ENCODE data around the gene RAB31.

Gene RAB31

DNA sequence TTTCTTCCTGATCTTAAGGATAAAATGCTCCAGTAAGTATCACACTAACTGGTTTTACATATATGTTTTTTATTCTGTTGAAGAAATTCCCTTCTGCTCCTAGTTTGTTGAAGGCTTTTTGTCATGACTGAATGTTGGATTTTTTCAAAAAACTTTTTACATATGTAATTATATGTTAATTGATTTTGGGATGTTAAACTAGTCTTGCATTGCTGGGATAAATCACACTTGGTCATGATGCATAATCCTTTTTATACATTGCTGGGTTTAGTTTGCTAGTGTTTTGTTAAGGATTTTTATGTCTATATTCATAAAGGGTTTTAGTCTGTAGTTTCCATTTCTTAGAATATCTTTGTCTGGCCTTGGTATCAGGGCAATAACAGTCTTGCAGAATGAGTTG lies 112.0 kb downstream of the RAB31 start:
- DNase-seq (ENCODE audit: low spot score), result no peak

DNA sequence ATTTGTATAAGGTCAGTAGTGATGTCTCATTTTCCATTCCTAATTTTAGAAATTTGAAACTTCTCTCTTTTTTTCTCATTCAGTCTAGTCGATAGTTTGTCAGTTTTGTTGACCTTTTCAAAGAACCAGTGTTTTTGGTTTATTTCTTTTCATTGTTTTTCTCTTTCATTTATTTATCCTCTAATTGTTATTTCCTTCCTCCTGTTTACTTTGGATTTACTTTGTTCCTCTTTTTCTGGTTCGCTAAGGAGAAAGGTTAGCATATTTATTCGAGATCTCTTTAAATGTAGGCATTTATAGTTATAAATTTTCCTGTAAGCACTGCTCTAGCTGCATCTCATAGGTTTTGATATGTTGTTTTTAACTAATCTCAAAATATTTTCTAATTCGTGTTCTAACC lies 112.6 kb downstream of the RAB31 start:
- DNase-seq (ENCODE audit: low spot score), result no peak

DNA sequence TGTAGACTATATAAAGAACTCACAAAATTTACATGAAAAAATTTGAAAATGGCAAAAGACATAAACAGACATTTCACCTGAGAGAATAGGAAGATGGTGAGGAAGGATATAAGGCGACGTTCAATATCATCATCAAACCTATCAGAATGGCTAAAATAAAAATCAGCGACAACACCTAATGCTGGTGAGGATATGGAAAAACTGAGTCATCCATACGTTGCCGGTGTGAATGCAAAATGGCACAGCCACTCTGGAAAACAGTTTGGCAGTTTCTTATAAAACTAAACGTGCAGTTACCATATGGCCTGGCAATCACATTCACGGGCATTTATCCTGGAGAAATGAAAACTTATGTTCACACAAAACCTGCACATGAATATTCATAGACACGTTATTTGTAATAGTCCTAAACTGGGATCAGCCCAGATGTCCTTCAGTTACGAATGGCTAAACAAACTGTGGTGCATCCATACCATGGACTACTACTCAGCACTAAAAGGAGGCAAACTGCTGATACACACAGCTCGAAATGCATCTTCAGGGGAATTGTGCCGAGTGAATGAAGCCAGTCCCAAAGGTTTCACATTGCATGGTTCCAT lies 114.6 kb downstream of the RAB31 start:
- DNase-seq (ENCODE audit: low spot score), result no peak

DNA sequence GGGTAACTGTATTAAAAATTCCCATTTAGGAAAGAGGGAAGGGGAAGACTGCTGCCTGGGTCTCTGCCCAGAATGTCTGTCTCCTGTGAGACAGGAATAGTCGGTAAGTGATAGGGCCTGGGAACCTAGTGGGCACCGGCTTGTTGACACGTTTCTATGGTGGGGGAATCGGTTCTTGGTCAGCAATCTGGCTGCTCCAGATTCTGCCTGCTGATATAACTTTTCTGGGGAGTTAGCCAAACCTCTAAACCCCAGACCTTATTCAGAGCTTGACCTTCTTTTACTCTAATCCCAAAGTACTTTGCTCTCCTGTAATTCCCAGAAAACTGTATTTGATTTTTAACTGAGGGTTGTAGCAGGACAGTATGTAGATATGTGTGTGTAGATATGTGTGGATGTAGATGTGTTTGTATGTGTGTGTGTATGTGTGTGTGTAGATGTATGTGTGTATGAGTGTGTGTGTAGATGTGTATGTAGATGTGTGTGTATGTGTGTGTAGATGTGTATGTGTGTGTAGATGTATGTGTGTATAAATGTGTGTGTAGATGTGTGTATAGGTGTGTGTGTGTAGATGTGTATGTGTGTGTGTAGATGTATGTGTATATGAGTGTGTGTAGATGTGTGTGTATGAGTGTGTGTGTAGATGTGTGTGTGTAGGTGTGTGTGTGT lies 115.8 kb downstream of the RAB31 start:
- no peak for DNase-seq (ENCODE audit: low spot score)

DNA sequence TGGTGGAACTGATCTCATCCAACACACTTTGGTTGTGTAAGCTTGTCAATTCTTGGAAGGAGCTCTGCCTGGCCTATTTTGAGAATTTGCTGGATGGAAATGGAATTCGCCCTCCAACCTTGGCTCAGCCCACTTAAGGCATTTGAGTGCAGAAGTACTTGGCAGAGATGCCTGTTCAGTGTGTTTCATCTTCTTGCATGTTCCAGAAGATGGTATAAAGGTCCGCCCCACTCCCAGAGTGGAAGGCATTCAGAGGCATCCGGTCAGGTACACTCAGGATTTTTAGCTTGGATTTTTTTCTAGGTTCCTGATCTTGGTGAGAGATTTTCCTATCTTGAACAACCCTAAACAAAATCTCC lies 116.4 kb downstream of the RAB31 start:
- DNase-seq (ENCODE audit: low spot score), result no peak

DNA sequence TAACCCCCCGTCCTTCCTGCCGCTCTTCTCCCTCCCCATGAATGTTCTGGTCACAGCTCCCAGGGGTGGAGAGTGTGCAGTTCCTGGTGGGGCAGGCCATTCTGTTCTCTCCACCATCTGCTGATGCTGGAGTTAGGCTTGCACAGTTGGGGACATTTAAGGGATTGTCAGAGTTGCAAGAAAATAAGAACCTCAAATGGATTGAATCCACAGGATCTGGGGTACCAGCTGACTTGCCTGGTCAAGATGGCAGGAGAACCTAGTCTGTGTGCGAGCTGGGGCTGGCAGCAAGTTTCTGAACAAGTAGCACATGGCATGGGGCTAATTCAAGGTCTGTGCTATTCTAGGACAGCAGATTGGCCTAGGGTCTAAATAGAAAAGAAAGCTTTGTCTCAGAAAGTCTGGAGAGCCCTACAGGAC lies 116.9 kb downstream of the RAB31 start:
- no peak for DNase-seq (ENCODE audit: low spot score)

DNA sequence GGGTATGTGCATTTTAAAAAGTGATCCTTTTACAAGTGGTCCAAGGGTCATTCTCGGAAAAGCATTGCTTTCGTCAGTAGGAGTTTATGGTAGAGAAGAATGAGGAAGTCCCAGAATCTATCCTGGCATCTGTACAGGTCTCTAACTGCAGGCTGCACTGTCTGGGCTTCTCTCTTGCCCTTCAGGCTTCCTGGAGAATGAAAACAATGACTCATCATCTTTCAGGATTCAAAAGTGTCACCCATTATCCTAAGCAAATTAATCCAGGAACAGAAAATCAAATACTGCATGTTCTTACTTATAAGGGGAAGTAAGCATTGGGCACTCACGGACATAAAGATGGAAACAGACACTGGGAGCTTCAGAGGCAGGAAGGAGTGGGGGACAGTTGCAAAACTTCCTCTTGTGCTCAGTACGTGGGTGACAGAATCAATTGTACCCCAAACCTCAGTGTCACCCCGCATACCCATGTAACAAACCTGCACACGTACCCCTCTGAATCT lies 117.5 kb downstream of the RAB31 start:
- peak; percentile 58 for DNase-seq (ENCODE audit: low spot score)

DNA sequence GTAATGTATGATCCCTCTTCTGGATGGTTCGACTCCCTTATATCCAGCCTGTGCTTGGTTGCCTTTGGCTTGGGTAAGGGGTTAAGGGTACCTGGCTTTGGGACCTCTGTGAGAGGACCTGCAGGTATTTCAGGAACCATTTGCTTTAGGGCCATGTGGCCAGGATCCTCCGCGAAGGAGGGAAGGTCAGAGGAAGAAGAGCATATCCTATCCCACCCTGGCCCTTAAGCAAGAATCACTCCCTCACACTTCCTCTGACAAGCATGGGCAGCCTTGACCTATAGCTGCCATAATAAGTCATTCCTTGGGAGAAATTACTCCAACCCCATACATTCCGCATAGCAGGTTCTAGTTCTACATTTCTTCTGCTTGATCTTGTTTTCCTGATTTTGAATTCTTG lies 118.6 kb downstream of the RAB31 start:
- no peak for DNase-seq (ENCODE audit: low spot score)

DNA sequence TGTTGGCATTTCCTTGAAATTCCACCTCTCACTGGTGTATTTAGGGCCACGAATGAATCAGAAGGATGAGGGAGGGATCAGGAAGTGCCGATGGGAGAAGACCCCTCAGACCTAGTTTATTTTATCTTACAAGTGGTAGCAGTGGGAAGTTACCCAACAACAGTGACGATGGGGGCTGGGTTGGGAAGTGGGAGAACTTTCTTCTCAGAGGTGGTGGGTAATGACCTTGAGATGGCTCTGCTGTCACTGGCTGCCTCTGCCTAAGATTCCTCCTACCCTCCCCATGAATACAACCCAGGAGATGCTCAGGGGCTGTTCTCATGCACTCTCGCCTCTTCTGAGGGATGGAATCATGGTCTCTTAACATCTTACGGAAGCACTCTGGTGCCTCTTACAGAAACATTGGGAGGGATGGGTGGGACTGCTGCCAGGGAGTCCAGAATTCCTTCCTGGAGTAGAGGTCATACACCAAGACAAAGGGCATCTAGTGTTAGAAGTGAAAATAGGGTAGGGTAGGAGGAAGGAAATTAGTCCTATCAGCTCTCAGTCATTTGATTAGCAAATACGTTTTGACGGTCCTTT lies 119.2 kb downstream of the RAB31 start:
- no peak for DNase-seq (ENCODE audit: low spot score)

DNA sequence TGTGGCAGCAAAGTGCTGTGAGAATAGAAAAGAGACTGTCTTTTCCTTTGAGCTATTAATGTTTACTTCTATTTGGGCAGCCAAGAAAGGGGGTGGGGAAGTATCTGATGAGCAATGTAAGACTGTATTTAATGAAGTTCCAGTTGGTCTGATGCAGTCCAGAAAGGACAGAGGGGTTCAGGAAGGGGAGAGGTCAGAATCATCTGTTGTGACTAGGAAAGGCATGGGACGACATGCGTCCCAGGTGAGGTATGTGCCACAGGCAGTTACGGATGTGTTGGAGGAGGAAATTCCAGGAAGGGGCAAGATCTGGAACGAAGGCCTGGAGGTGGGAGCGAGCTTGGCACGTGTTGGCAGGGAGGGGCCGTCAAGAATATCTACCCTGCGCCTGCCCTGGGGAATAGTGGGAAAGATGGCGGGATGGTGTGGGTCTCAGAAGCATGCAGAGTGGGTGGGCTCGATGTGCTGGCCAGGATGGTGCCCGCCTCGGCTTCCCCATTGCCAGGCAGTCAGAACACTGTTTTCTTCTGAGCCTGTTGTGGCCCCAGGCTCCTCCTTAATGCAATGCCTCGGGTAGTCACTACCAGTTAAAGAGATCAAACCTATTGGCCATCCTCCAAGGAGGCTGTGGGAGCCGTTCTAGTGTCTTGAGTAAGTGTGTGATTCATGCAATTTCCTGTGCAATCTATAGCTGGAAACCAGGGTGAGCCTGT lies 119.8 kb downstream of the RAB31 start:
- DNase-seq (ENCODE audit: low spot score), result peak; percentile 59

DNA sequence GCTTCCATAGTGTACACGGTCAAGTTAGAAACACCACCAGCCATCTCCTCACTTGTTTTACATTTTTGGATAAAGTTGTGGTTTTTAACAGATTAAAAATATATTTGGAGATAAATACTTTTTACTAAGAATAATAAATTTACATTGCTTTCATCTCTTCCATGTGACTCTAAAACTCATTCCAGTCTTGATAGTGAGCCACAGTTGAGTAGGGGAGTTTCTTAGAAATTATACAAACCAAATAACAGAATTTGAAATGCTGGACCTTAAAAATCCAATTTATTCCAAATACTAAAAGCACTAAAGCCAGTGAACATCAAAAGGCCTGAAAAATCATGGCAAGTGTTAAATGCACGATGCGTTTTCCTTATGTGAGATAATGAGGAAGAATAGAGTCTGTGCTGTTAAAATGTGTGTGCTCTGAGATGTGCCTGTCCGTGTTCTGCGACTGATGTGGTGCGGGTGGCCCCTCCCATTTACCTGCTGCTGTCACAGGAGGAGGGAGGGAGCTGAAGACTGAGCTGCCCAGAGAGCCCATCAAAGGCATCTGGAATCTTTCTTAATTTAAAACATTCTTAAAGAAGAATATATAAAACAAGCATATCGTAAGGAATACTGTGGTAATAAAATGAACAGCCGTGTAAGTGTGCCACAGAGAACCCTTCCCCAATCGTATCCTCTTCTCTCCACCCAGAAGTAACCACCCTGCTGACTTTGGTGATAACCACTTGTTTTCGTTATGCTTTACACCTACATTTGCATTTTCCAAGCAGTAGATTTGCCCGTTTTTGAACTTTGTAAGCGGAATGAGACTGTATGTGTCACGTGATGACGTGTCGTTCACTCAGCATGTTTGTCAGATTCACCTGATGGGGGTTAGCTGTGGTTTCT lies 120.7 kb downstream of the RAB31 start:
- no peak for DNase-seq (ENCODE audit: low spot score)

DNA sequence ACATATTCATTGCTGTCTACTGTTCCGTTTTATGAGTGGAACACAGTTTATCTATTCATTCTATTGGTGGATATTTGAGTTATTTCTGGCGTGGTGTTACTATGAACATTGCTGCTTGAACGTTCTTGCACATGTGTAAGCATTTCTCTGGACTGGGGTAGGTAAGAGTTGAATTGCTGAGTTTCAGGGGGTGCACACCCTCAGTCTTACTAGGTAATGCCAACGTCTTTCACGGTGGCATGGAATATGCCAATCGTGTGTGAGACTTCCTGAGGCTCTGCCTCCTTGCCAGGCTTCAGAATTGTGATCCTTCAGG lies 121.3 kb downstream of the RAB31 start:
- no peak for DNase-seq (ENCODE audit: low spot score)

DNA sequence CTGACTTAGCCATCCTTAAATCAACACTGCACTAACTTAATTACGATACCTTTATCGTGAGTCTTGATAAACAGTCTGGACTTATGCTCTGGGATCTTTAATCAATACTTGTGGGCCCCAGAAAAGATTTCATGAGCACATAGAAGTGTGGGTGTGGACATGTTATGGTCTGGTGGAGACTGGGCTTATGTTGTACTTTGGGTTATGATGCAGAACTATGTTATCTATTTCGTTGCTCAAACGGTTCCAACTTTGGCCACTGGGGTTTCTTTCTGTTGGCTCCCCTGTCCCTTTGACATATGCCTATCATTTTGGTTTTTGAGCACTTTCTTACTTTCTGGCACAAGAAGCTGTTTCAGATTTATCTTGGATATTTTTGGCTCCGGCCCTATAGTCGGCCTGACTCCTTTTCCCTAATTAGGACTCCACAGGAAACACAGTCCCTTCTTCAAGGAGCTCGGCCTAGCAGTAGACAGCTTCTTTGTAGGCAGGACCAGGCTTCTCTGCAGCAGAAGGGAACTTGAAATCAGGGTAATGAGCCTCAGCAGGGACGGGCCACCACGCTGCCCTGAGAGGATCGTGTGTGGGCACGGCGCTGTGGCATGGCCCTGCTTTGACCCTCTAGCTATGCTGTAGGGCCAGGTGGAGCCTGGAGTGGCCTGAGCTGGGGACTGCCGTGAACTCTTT lies 123.1 kb downstream of the RAB31 start:
- no peak for DNase-seq (ENCODE audit: low spot score)

DNA sequence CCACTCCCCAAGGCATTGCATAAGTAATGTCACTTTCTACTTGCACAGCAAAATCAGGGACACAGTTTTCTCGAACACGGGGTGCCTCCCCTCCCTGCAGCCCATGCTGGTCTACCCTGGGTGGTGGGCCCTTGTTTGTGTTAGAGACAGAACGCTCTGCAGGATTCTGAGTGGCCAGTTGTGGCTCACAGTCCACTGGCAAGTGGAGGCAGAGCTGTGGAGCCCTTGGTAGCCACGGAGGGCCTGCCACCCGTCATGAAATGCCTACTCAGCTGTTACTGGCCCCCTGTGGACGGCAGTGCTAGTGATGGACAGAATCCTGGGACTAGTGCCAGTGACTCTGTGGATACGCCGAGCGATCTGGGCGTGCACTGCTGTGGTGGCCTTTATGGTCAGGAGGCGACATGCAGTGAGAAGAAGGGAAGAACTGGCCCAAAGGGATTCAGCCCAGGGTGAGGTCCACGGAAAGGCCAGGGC lies 123.7 kb downstream of the RAB31 start:
- no peak for DNase-seq (ENCODE audit: low spot score)

DNA sequence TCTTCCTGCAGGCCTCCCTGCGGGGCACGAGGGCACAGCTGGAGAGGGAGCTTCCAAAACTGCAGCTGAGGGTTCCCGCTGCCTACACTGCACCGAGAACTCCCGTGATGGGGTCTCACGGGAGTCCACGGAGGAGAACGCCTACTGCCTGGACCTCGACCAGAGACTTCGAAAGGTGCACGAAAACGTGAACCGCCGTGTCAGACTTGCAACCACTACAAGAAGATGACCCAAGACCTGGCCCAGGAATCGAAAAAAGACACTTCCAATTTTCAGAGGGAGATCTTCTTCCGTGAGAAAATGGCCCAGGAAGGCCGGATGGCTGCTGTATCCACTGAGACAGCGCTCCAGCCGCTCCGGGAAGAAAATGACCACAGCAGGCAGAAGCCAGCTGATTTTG lies 124.8 kb downstream of the RAB31 start:
- no peak for DNase-seq (ENCODE audit: low spot score)

DNA sequence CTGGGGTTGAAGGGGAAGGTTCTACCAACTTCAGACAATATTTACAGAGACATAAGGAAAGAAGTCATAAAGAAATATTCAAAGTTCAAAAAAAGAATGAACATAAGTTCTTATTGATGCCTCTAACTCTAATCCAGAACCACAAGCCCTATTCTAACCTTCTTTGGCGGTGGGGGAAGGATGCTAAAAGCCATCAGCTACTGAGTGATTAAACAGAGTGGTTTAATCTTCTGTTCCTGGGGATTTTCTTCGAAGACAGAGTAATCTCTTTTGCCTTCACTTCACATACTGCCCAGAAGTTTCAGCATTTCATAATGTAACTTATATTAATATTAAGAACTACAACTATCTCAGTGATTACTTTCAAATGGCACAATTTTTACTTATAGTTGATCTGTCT lies 126.5 kb downstream of the RAB31 start:
- DNase-seq (ENCODE audit: low spot score), result no peak

DNA sequence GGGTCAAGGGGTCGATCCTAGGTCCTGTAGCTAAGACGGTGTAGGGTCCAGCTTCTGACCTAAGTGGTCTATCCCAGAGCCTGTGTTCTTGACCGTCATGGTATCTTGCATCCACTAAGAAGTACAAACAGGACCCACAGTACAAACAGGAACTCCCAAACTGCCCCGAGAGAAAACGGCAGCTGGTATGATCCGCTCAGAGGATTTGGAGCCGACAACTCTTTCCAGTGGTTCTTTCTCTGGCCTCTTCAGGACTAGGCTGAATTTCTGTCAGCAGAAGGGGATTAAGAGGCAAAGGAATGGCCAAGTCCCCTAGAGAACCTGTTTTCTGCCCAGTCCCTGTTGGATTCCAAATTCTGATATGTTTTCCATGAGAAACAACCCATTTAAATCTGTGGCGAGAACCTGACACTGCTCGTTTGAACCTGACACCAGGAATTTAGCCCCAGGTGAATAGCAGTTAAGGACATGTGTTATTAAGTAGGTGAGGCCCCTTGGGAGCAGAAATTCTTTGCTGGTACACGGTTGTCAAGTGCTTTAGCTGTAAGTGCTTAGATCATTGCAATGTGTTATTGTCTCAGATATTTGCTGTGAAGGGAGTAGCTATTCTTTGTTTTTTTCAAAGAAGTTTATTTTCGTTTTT lies 127.1 kb downstream of the RAB31 start:
- no peak for DNase-seq (ENCODE audit: low spot score)

DNA sequence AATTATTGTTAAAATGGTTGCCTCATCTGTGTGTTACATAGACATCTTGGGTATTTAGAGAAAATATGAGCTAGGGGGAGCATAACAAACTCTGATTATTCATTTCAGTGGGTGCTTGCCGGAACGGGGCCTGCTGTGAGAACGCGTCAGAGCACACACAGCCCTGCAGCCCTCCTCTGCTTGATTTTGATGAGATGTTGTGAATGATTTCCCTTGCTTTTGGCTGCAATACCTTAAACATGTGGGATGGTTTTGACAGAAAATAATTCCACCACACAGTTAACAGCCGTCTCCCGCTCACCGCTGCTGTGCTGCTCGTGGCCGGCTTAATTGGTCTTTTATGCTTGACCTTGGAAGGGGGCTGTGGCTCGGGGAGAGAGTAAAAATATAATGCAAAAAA lies 127.7 kb downstream of the RAB31 start:
- DNase-seq (ENCODE audit: low spot score), result no peak

DNA sequence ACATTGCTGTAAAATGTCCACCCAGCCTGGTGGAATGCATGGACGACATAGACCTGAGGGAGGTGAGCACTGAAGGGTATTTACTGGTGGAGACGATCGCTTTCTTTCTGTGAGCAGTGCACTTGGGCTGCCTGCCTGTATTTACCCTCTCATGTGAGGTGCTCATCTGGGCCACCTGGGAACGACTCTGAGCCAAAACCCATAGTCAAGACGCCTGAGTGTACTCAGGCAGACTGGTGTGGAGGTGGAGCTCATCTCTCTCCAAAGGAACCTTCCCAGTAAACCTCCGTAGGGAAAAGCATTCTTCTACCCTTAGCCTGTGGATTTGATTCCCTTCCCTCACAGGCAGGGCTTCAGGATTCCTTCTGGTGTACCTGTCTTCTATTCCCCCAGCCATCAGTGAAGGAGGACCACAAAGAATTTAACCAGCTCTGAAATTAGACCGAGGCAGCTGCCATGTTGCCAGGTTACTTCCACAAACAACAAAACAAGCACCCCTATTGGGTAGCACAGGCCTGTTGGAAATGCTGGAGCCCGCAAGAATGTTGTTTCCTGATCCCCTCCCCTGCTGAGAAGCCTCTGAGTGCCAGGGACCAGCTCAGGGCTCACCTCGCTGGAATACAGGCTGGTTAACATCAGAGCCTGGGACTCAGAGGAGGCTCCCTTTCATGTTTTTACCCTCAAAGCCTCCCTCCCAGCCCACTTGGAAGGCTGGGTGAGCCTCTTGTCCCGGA lies 130.2 kb downstream of the RAB31 start:
- DNase-seq (ENCODE audit: low spot score), result no peak

DNA sequence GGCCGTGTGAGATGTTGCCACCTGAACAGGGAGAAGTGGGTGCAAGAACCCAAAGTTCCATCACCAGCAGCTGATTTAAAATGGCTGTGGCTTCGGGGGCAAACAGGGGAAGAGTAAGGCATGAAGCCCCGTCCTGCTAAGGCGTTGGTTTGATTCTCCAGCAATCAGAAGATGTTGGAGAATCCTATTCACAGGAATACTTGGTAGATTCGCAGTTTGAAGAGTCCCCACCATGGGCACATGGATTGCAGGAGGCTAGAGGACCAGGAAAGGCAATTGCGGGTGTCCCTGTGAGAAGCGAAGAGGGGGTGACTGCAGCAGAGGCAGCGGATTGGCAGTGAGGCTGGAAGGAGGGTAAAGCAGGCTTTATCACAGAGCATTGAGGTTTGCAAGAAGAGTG lies 131.1 kb downstream of the RAB31 start:
- DNase-seq (ENCODE audit: low spot score), result no peak

All from COLO829 (cell line).